HG03558 (cell line): Measurements from ENCODE around the gene PAQR5.
"Not testable (repeated sequence)": the region's sequence is repeated elsewhere in the genome, so short reads cannot be mapped to it uniquely, and the experiment has no call there.

Experiments used
- ATAC-seq: cut with Tn5 transposase; IDR thresholded peaks from one replicate; pipeline ENCODE4 v1.9.1; 2021; ENCODE audit warnings: moderate number of reproducible peaks; ENCODE audit not compliant: unreplicated experiment; ENCODE audit errors: extremely low read depth

Gene PAQR5

GRCh38 chr15:69292826-69293420 is 5.8 kb upstream of the PAQR5 start:
- no peak for ATAC-seq

GRCh38 chr15:69293741-69294615 is 4.7 kb upstream of the PAQR5 start:
- no peak for ATAC-seq

- ATAC-seq = no peak
Measured at GRCh38 chr15:69296606-69297005, 2.1 kb upstream of the PAQR5 start.

- ATAC-seq = no peak
Measured at GRCh38 chr15:69297642-69298353, 914 bp upstream of the PAQR5 start.

- no peak for ATAC-seq
Measured at GRCh38 chr15:69298354-69298696, 387 bp upstream of the PAQR5 start.

GRCh38 chr15:69299451-69299886 is 757 bp downstream of the PAQR5 start:
- ATAC-seq = no peak

- no peak for ATAC-seq
Measured at GRCh38 chr15:69299943-69300588, 1.4 kb downstream of the PAQR5 start.

GRCh38 chr15:69301101-69301500 is 2.4 kb downstream of the PAQR5 start:
- not testable (repeated sequence) for ATAC-seq

- not testable (repeated sequence) for ATAC-seq
Measured at GRCh38 chr15:69302087-69302486, 3.4 kb downstream of the PAQR5 start.

GRCh38 chr15:69302929-69303328 is 4.2 kb downstream of the PAQR5 start:
- ATAC-seq = no peak

GRCh38 chr15:69303337-69304181 is 4.8 kb downstream of the PAQR5 start:
- ATAC-seq = no peak

GRCh38 chr15:69304182-69304545 is 5.5 kb downstream of the PAQR5 start:
- ATAC-seq = no peak

GRCh38 chr15:69305204-69305931 is 6.7 kb downstream of the PAQR5 start:
- no peak for ATAC-seq

- ATAC-seq = no peak
Measured at GRCh38 chr15:69305933-69306568, 7.3 kb downstream of the PAQR5 start.

GRCh38 chr15:69307939-69308338 is 9.2 kb downstream of the PAQR5 start:
- no peak for ATAC-seq

GRCh38 chr15:69308949-69309348 is 10.2 kb downstream of the PAQR5 start:
- no peak for ATAC-seq

GRCh38 chr15:69311319-69311721 is 12.6 kb downstream of the PAQR5 start:
- no peak for ATAC-seq

- ATAC-seq = no peak
Measured at GRCh38 chr15:69313432-69314000, 14.8 kb downstream of the PAQR5 start.
